Spleen (tissue), 7 donors: Measurements from ENCODE around the gene SLC2A6.

Source experiments
- CTCF ChIP-seq, 11 experiments: fragments of 200-600 bp in 7 of 11; fragments of 450-650 bp in 4 of 11; sonication (generic) in 4 of 11; IDR thresholded peaks in 8 of 11; conservative IDR thresholded peaks in 3 of 11; 1 replicate in 7 of 11; 2 replicates in 4 of 11; pipeline versions ENCODE4 v1.4.0 to v1.8.0; 2016 to 2021; ENCODE audit warnings: antibody characterized with exemption in 11 of 11, inconsistent platforms in 4 of 11, mild to moderate bottlenecking in 1 of 11
- POLR2A ChIP-seq, 3 donors: fragments of 450-650 bp; IDR thresholded peaks; one replicate each; pipeline ENCODE4 v1.5.1; 2017; ENCODE audit warnings: antibody characterized with exemption in 3 of 3, mild to moderate bottlenecking in 1 of 3
- POLR2AphosphoS5 ChIP-seq, 3 donors: sonication (generic); formaldehyde crosslinking; IDR thresholded peaks; one replicate each; pipeline ENCODE4 v1.5.1; 2017; ENCODE audit warnings: antibody characterized with exemption in 3 of 3
- donor health status: DM: no; HTN: no; CAD: no; lungs with moderate emphysema.
- donor health status: DM: no; HTN: no; CAD: no.
- donor health status: DM: no; HTN: no; CAD: no.

GRCh38 chr9:133452562-133452961 lies 26.3 kb downstream of the SLC2A6 start:
- TF ChIP-seq POLR2AphosphoS5 (IDR thresholded peaks at IDR 0.05) (no peak), POLR2A (IDR thresholded peaks at IDR 0.05) (no peak), CTCF (IDR thresholded peaks at IDR 0.05 in 8 of 11, conservative IDR thresholded peaks at IDR 0.05 in 3 of 11) (no peak)
